ENCODE data around the gene MAST2.

Gene MAST2

DNA sequence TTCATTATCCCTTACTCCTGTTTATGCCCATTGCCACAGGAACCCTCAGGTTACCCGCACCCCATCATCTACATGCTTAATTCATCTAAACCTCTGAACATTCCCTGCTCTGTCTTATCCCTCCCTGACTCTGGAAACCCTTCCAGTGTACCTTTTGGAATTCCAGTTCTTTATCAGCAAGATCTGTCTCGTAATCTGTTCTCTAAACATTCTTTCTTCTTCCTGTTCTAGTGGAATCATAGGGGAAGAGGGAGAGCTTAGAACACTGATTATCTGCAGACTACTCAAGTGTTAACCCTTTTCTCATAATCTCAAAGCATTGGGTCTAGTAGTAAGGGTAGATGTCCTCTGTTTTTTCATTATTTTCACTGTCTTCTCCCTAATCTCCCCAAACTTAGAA lies 169.2 kb downstream of the MAST2 start:
- H3K27ac ChIP-seq (ENCODE audit: low read depth, low read length, poor library complexity, severe bottlenecking), result no peak overlapping the region

DNA sequence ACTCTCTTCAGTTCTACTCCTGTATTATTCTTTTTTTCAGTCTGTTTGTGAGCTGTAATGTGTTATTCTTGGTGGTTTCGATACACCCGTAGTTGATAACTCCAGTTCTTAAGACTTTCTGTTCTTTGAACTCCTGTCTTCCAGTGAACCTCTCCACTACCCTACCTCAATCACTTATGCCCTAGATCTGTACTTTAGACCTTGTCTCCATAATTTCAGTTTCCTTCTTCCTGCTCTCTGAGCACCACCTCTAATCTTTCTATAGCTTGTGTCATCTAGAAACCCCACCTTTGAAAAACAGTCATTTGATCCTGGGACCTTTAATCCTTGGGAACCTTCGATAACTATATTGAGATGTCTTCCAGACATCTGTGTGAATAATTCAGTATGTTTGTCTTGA lies 169.7 kb downstream of the MAST2 start:
- Histone ChIP-seq H3K9me3 (ENCODE audit: low read length) (no peaks in the 10 kb centered on the region), H3K4me3 (ENCODE audit: low read depth, low read length, poor library complexity, severe bottlenecking) (no peak overlapping the region), H3K27me3 (ENCODE audit: insufficient read depth, low read length) (no peaks in the 10 kb centered on the region), H3F3A (ENCODE audit: insufficient read depth, low read length) (no peaks in the 10 kb centered on the region), H3K9ac (ENCODE audit: low read length) (no peak overlapping the region), H3K4me2 (ENCODE audit: low read length) (no peak overlapping the region), H2AFZ (ENCODE audit: low read length) (no peak overlapping the region), H3K36me3 (ENCODE audit: insufficient read depth, low read length) (peaks cover 41% of the 10 kb centered on the region), H3K4me1 (ENCODE audit: insufficient read depth, low read length, severe bottlenecking) (peaks cover 10% of the 10 kb centered on the region), H3K79me2 (ENCODE audit: insufficient read depth, low read length) (0 out of 2 replicates have a peak, but pooled peaks cover 4% of the 10 kb centered on the region), H3K27ac (ENCODE audit: low read depth, low read length, poor library complexity, severe bottlenecking) (no peak overlapping the region), H4K20me1 (ENCODE audit: insufficient read depth, low read length) (no peaks in the 10 kb centered on the region), H3K9me2 (ENCODE audit: low read depth, low read length) (no peaks in the 10 kb centered on the region)
- TF ChIP-seq, protein P1, sequence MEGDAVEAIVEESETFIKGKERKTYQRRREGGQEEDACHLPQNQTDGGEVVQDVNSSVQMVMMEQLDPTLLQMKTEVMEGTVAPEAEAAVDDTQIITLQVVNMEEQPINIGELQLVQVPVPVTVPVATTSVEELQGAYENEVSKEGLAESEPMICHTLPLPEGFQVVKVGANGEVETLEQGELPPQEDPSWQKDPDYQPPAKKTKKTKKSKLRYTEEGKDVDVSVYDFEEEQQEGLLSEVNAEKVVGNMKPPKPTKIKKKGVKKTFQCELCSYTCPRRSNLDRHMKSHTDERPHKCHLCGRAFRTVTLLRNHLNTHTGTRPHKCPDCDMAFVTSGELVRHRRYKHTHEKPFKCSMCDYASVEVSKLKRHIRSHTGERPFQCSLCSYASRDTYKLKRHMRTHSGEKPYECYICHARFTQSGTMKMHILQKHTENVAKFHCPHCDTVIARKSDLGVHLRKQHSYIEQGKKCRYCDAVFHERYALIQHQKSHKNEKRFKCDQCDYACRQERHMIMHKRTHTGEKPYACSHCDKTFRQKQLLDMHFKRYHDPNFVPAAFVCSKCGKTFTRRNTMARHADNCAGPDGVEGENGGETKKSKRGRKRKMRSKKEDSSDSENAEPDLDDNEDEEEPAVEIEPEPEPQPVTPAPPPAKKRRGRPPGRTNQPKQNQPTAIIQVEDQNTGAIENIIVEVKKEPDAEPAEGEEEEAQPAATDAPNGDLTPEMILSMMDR (IDR thresholded peaks at IDR 0.05; ENCODE audit: low read length), result no peak
- no peak for TF ChIP-seq EZH2 (IDR thresholded peaks at IDR 0.05; ENCODE audit: borderline replicate concordance, low read length)

More for the DNA sequence above, 169.2 kb downstream of the MAST2 start:
- Histone ChIP-seq H3K36me3 (ENCODE audit: insufficient read depth, low read length) (peaks cover 41% of the 10 kb centered on the region), H3K4me1 (ENCODE audit: insufficient read depth, low read length, severe bottlenecking) (peaks cover 10% of the 10 kb centered on the region), H3K9me3 (ENCODE audit: low read length) (no peaks in the 10 kb centered on the region), H3K4me3 (ENCODE audit: low read depth, low read length, poor library complexity, severe bottlenecking) (no peak overlapping the region), H3K4me2 (ENCODE audit: low read length) (no peak overlapping the region), H3K9ac (ENCODE audit: low read length) (no peak overlapping the region), H3K27me3 (ENCODE audit: insufficient read depth, low read length) (no peaks in the 10 kb centered on the region), H2AFZ (ENCODE audit: low read length) (no peak overlapping the region), H3F3A (ENCODE audit: insufficient read depth, low read length) (no peaks in the 10 kb centered on the region), H3K9me2 (ENCODE audit: low read depth, low read length) (no peaks in the 10 kb centered on the region), H3K79me2 (ENCODE audit: insufficient read depth, low read length) (0 out of 2 replicates have a peak, but pooled peaks cover 4% of the 10 kb centered on the region), H4K20me1 (ENCODE audit: insufficient read depth, low read length) (no peaks in the 10 kb centered on the region)
- no peak for TF ChIP-seq EZH2 (IDR thresholded peaks at IDR 0.05; ENCODE audit: borderline replicate concordance, low read length)
- TF ChIP-seq, protein P1 (IDR thresholded peaks at IDR 0.05; ENCODE audit: low read length), result no peak

GRCh38 chr1:45974541-45975269 lies 171.3 kb downstream of the MAST2 start:
- no peak overlapping the region for H3K9ac ChIP-seq (ENCODE audit: low read length)
- no peaks in the 10 kb centered on the region for H3K9me3 ChIP-seq (ENCODE audit: low read length)
- TF ChIP-seq EZH2 (IDR thresholded peaks at IDR 0.05; ENCODE audit: borderline replicate concordance, low read length), result no peak
- TF ChIP-seq, protein P1 (IDR thresholded peaks at IDR 0.05; ENCODE audit: low read length), result no peak
- peaks cover 36% of the 10 kb centered on the region for H3K36me3 ChIP-seq (ENCODE audit: insufficient read depth, low read length)
- no peak overlapping the region for H3K4me2 ChIP-seq (ENCODE audit: low read length)
- no peaks in the 10 kb centered on the region for H3K79me2 ChIP-seq (ENCODE audit: insufficient read depth, low read length)
- no peak overlapping the region for H3K4me3 ChIP-seq (ENCODE audit: low read depth, low read length, poor library complexity, severe bottlenecking)
- peaks cover 10% of the 10 kb centered on the region for H3K4me1 ChIP-seq (ENCODE audit: insufficient read depth, low read length, severe bottlenecking)
- H3F3A ChIP-seq (ENCODE audit: insufficient read depth, low read length), result no peaks in the 10 kb centered on the region
- H3K27me3 ChIP-seq (ENCODE audit: insufficient read depth, low read length), result no peaks in the 10 kb centered on the region
- H4K20me1 ChIP-seq (ENCODE audit: insufficient read depth, low read length), result no peaks in the 10 kb centered on the region
- no peaks in the 10 kb centered on the region for H3K9me2 ChIP-seq (ENCODE audit: low read depth, low read length)
- H3K27ac ChIP-seq (ENCODE audit: low read depth, low read length, poor library complexity, severe bottlenecking), result no peak overlapping the region
- no peak overlapping the region for H2AFZ ChIP-seq (ENCODE audit: low read length)

Data from OCI-LY1 (cell line).